ENCODE measurements around the gene C19orf85.
"Not testable (repeated sequence)": the region's sequence is repeated elsewhere in the genome, so short reads cannot be mapped to it uniquely, and the experiment has no call there.

Gene C19orf85

DNA sequence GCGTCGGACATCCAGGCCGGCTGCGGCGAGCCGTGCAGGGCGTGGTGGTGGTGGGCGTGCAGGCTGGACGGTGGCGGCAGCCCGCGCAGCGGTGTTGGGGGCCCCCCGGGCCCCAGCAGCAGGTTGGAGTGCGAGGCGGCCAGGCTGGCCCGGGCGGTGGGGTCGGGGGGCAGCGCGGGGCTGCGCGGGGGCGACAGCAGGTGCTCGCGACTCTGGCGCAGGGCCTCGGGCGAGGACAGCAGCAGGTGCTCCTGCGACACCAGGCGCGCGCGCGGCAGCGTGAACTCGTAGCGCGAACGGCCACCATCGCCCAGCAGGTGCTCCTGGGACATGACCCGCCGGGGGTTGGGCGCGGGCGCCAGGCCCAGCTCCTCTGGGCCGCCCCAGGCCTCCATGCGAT, 31.3 kb downstream of the C19orf85 start:
- TF ChIP-seq, protein P1, sequence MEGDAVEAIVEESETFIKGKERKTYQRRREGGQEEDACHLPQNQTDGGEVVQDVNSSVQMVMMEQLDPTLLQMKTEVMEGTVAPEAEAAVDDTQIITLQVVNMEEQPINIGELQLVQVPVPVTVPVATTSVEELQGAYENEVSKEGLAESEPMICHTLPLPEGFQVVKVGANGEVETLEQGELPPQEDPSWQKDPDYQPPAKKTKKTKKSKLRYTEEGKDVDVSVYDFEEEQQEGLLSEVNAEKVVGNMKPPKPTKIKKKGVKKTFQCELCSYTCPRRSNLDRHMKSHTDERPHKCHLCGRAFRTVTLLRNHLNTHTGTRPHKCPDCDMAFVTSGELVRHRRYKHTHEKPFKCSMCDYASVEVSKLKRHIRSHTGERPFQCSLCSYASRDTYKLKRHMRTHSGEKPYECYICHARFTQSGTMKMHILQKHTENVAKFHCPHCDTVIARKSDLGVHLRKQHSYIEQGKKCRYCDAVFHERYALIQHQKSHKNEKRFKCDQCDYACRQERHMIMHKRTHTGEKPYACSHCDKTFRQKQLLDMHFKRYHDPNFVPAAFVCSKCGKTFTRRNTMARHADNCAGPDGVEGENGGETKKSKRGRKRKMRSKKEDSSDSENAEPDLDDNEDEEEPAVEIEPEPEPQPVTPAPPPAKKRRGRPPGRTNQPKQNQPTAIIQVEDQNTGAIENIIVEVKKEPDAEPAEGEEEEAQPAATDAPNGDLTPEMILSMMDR (IDR thresholded peaks at IDR 0.05; ENCODE audit: control insufficient read depth, insufficient read depth, low read depth, low read length, missing control alignments) = no peak
- no peak overlapping the region for H3K4me3 ChIP-seq (ENCODE audit: control insufficient read depth, low read depth, low read length)
- no peak for DNase-seq (ENCODE audit: low read depth)

DNA sequence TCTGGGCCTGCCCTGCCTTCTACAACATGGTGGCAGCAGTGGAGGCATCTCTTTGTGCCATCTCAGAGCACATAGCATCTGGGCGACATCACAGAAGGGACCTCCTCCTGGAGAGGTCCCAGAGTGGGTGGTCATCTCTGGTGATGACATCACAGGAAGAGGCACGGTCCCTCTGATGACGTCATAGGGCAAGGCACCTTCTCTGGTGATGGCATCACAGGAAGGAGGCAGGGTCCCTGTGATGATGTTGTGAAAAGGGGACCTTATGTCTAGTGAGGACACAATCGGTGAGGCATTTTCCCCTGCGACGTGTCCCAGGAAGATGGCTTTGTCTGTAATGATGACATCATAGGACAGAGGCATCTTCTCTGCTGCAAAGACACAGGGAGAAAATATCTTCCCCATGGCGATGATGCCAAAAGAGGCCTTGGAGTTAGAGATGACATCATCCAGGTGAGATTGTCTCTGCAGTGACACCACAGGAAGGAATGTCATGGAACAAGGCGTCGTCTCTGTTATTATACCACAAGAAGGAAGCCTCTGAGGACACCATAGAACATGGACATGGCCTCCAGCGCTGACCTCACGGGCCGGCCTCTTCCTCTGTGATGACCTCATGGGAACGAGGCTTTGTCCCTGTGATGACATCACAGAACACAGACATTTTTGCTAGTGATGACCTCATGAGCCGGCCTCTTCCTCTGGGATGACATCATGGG, 32.2 kb downstream of the C19orf85 start:
- TF ChIP-seq, protein P1 (IDR thresholded peaks at IDR 0.05; ENCODE audit: control insufficient read depth, insufficient read depth, low read depth, low read length, missing control alignments) = no peak
- no peak for DNase-seq (ENCODE audit: low read depth)
- no peak overlapping the region for H3K4me3 ChIP-seq (ENCODE audit: control insufficient read depth, low read depth, low read length)

DNA sequence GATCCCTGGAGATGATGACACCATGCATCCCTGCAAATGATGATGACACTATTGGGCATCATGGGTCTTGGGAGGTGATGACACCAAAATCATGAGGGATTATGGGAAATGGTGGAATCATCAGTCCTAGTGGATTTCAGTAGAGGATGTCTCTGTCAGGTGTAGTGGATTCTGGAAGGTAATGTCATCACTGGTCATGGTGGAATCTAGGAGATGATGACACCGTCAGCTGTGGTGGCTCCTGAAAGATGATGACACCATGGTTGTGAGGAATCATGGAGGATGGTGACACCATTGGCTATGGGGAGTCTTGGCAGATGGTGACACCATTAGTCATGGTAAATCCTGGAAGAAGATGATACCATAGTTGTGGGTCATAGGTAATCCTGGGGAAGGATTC, 33.4 kb downstream of the C19orf85 start:
- no peak overlapping the region for H3K4me3 ChIP-seq (ENCODE audit: control insufficient read depth, low read depth, low read length)
- TF ChIP-seq, protein P1 (IDR thresholded peaks at IDR 0.05; ENCODE audit: control insufficient read depth, insufficient read depth, low read depth, low read length, missing control alignments) = no peak
- no peak for DNase-seq (ENCODE audit: low read depth)

DNA sequence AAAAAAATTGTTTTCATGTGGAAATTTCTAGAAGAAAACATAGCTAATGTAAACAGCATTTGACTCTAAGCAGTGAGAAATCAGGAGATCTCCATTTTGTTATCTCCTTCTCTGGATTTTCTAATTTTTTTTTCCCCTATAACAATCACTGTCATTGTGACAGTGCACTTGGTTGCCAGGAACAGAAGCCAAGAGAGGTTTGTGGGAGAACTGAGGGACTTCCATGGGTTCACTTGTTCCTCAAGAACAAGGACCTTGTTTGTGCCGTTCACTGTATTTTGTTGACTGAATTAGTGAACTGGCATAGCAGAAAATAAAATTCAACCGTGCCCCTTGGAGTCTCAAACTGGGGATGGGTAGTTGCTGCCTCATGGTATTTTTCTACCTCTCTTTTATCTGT, 38.5 kb downstream of the C19orf85 start:
- TF ChIP-seq, protein P1 (IDR thresholded peaks at IDR 0.05; ENCODE audit: control insufficient read depth, insufficient read depth, low read depth, low read length, missing control alignments) = no peak
- H3K4me3 ChIP-seq (ENCODE audit: control insufficient read depth, low read depth, low read length) = no peak overlapping the region
- DNase-seq (ENCODE audit: low read depth) = no peak

DNA sequence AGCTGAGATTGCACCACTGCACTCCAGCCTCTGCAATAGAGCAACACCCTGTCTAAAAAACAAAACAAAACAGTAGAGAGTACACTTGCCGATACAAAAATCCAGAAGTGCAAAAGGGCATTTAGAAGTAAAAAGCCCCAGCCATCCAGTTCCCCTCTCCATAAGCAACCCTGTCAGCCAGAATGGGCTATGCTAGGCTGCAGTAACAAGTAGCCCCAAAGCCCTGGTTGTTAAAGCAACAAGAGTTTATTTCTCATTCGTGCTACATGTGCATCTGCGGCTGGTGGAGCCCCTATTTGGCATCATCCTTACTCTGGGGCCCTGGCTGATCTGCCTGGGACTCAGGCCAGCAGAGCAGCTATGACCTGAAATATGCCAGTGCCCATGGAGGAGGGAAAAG, 40.0 kb downstream of the C19orf85 start:
- no peak overlapping the region for H3K4me3 ChIP-seq (ENCODE audit: control insufficient read depth, low read depth, low read length)
- TF ChIP-seq, protein P1 (IDR thresholded peaks at IDR 0.05; ENCODE audit: control insufficient read depth, insufficient read depth, low read depth, low read length, missing control alignments) = no peak
- DNase-seq (ENCODE audit: low read depth) = no peak

DNA sequence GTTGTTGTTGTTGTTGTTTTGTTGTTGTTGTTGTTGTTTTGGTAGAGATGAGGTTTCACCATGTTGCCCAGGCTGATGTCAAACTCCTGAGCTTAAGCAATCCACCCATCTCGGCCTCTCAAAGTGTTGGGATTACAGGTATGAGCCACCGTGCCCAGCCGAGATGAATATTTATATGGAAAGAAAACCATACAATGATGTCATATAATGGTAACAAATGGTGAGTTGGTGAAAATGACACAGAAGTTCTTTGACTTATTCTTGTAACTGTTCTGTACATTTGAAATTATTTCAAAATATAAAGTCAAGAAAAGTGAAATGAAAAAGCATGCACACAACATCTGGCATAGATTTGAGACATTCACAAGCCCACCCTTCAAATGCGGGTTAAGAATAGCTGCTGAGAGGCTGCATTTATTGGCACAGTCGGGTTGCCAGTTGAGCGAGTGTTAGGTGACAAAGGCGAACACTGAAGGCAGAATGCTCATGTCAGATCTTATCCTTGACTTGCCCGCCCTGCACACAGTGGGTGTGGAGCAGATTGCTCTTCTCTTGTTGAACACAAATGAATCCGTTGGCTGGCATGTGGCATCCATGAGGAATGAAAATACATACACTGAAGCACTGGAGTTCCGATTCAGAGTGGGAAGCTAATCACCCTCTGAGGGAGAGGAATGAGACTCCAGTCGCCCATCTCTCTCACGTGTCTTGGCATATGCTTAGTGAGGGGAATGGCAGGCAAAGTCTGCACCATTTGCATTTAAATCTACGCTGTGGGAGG, 41.1 kb downstream of the C19orf85 start:
- DNase-seq (ENCODE audit: low read depth) = no peak

DNA sequence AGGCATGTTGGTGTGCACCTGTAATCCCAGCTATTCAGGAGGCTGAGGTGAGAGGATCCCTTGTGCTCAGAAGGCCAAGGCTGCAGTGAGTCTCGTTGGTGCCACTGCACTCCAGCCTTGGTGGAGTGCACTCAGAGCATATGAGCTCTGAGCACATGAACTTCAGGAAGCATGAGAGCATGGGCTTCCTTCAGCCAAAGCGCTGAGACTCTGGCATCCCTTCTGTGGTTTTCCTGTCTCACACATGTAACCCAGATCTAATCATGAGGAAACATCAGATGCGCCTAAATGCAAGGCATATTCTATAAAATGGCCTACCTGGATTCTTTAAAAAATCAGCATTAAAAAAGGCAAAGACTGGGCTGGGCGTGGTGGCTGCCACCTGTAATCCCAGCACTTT, 43.3 kb downstream of the C19orf85 start:
- not testable (repeated sequence) for DNase-seq (ENCODE audit: low read depth); H3K4me3 ChIP-seq (ENCODE audit: control insufficient read depth, low read depth, low read length)

More for the DNA sequence above, 41.1 kb downstream of the C19orf85 start:
- H3K4me3 ChIP-seq (ENCODE audit: control insufficient read depth, low read depth, low read length) = no peak overlapping the region
- TF ChIP-seq, protein P1 (IDR thresholded peaks at IDR 0.05; ENCODE audit: control insufficient read depth, insufficient read depth, low read depth, low read length, missing control alignments) = no peak
